DMS153 (cell line): ENCODE data around the gene SNX11.
"Not testable (repeated sequence)": the region's sequence is repeated elsewhere in the genome, so short reads cannot be mapped to it uniquely, and the experiment has no call there.

Experiments used
- DNase-seq: peaks from one replicate; lab custom pipeline; 2025; lab: John Stamatoyannopoulos, UW

The SNX11 gene, protein sequence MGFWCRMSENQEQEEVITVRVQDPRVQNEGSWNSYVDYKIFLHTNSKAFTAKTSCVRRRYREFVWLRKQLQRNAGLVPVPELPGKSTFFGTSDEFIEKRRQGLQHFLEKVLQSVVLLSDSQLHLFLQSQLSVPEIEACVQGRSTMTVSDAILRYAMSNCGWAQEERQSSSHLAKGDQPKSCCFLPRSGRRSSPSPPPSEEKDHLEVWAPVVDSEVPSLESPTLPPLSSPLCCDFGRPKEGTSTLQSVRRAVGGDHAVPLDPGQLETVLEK

DNA sequence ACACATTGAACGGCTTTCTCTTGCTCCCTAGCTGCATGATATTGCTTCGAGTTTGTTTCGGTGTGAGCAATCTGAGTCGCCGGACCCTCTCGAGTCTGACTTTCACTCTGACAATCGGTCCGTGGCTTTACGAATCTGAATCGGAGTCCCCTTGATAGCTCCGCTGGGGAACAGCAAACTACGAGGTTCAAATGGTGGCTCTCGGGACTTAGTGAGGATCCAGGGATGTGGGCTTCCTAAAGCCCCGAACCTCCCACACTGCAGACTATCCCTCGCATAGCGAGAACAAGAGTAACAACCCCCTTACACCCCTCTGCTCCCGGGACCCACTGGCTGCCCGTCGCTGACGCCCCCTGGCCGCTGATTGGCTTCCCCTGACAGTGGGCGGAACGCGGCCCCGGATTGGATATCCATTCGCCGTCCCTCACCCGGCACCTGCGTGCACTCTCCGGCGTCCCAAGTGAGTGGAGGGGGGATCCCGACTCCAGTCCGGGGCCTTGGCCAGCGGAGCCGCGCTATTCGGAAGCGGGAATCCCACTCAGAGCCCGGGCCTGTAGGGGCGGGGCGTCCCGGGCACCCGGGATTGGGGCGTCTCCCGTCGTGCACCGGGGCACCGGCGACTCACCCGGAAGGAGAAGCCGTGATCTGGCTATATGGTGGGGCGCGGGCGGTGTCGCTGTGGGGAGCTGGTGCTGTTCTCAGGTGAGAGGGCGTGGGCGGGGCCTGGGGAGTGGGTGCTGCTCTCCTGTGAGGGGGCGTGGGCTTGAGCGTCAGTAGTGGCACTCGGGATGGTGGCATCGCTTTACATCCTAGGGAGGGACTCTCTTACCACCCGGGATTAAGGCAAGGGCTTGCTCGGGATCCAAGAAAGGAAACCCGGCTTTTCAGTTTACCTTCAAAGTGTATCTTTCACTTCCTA is at the start of gene SNX11:
Gene SNX11 (plus strand): TSS at position 630 of the 919 bp plus-strand sequence. CDS start 4,278 bp downstream, outside the sequence.
- peak; percentile 87 for DNase-seq

DNA sequence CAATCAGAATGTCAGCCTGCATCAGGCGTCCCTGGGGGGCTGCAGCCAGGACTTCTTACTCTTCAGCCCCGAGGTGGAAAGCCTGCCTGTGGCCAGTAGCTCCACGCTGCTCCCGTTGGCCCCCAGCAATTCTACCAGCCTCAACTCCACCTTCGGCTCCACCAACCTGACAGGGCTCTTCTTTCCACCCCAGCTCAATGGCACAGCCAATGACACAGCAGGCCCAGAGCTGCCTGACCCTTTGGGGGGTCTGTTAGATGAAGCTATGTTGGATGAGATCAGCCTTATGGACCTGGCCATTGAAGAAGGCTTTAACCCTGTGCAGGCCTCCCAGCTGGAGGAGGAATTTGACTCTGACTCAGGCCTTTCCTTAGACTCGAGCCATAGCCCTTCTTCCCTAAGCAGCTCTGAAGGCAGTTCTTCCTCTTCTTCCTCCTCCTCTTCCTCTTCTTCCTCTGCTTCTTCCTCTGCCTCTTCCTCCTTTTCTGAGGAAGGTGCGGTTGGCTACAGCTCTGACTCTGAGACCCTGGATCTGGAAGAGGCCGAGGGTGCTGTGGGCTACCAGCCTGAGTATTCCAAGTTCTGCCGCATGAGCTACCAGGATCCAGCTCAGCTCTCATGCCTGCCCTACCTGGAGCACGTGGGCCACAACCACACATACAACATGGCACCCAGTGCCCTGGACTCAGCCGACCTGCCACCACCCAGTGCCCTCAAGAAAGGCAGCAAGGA is 49.0 kb upstream of the SNX11 start:
- DNase-seq, result no peak

DNA sequence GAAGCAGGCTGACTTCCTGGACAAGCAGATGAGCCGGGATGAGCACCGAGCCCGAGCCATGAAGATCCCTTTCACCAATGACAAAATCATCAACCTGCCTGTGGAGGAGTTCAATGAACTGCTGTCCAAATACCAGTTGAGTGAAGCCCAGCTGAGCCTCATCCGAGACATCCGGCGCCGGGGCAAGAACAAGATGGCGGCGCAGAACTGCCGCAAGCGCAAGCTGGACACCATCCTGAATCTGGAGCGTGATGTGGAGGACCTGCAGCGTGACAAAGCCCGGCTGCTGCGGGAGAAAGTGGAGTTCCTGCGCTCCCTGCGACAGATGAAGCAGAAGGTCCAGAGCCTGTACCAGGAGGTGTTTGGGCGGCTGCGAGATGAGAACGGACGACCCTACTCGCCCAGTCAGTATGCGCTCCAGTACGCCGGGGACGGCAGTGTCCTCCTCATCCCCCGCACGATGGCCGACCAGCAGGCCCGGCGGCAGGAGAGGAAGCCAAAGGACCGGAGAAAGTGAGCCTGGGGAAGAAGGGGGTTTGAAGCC is 48.4 kb upstream of the SNX11 start:
- DNase-seq, result no peak

DNA sequence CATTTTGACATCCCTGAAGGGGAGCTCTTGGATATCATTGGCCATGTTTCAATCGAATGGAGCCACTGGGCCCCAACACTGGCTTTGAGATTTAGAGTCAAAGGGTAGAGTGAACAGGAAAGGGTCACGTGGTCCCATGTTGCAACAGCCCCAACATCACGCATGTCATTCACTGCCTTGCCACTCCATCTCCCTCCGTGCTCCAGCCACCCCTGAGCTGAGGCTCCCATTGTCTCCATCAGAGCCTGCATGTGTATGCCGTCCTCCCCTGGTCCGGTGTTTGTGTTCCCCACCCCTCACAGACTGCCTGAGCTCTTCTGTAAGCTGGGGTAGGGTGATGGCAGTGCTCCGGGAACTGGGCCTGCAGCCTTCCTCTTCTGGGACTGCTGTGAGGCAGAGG is 47.3 kb upstream of the SNX11 start:
- no peak for DNase-seq

DNA sequence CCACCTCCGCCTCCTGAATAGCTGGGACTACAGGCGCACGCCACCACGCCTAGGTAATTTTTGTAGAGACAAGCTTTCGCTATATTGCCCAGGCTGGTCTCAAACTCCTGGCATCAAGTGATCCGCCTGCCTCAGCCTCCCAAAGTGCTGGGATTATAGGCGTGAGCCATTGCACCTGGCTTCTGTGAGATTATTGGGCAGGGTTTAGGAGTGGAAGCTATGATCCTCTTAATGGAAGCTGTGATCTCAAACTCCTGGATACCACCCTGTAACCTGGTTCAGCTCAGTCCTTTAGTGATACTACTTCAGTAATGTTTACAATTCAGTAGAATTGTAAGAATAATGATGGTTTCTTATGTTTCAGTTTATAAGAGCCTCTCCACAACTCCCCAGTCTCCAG is 45.3 kb upstream of the SNX11 start:
- no peak for DNase-seq

DNA sequence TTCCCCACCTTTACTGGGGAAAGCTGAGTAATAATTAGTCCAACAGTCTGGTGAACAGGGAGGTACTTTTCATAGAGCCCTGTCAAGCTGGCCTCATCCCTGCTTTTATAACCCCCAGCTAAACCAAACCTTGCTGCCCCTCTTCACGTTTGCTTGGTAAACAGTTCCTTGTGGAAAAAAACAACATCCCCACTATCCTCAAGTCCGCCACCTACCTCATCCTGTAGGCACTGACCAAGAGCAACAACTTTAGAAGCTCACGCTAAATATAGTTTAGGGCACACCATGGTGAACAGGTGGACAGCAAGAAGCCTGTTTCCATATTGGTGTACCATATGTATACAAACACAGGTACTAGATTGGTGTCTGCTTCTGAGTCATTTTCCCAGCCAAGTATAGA is 42.9 kb upstream of the SNX11 start:
- DNase-seq, result no peak

DNA sequence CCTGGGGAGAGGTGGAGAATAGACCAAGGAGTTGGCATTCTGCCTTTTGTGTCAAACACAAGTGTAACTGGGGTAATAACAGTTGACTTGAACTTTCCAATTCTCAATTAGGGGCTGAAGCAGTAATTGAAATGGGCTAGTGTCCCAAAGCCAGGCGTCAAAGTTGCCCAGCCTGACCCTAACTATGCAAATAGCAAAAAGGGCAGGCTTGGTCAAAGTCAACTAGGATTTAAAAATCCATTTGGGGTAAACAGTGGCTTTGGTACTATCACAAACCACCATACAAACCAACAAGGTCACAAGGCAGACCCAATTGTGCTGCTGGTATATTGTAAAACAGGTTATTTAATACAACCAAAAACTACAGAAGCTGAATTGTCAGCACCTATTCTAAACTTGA is 41.4 kb upstream of the SNX11 start:
- no peak for DNase-seq

DNA sequence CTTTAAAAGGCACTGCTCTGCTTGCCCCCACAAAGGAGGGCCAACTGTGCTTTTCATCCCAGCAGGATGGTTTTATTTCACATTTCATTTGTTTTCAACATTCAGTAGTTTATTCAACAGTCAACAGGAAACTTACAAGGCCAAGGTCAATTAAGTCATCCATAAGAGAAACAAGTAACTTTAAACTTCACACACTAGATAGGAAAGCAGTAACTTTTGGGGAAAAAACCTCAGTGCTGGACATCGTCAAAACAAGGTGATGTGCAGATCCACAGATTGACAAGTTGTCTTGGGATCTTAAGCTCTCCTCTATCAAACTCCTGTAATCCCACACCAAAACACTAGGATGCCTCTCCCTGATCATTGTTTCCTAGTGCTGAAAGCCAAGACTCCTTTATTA is 40.9 kb upstream of the SNX11 start:
- no peak for DNase-seq

DNA sequence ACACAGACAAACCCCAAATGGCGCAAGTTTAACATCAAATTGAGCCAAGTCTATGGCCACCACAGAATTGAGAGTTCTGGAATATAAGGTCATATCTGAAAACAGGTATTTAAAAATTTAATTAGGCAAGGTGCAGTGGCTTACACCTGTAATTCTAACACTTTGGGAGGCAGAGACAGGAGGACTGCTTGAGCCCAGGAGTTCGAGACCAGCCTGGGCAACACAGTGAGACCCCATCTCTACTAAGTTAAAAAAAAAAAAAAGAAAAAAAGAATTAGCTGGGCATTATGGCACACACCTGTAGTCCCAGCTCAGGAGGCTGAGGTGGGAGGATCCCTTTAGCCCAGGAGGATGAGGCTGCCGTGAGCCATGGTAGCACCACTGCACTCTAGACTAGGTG is 40.3 kb upstream of the SNX11 start:
- no peak for DNase-seq

DNA sequence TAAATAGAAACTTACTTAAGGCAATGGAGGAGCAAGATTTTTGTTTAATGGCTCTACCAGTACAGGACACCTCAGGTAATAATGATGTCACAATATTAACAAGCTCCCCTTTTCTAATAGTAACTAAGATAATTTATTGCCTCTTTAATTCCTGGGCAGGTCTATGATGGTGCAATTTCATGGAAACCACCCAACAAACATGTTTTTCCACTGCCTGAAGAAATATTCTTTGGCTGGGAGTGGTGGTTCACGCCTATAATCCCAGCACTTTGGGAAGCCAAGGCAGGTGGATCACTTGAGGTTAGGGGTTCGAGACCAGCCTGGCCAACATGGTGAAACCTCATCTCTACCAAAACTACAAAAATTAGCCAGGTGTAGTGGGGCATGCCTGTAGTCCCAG is 39.8 kb upstream of the SNX11 start:
- DNase-seq, result not testable (repeated sequence)

DNA sequence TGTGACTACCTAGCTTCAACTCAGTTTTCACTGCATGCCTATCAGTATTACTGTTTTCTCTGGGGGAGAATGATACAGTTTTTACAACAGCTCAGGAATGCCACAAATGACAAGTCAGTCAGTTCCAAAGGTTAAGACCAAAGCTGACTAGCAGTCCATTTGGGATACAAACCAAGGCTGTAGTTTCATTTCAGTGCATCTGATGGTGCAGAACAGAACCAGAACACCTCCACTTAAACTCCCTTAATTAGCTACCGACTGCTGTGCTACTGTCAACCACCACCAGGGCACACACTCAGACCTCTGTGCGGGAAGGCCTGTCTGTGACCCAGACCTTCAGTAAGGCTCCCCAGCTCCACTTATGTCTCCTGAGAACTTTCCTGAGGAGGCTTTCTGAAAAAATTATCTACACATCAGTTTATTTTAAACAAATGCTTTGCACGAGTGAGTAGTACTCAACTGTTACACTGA is 39.0 kb upstream of the SNX11 start:
- DNase-seq, result no peak

DNA sequence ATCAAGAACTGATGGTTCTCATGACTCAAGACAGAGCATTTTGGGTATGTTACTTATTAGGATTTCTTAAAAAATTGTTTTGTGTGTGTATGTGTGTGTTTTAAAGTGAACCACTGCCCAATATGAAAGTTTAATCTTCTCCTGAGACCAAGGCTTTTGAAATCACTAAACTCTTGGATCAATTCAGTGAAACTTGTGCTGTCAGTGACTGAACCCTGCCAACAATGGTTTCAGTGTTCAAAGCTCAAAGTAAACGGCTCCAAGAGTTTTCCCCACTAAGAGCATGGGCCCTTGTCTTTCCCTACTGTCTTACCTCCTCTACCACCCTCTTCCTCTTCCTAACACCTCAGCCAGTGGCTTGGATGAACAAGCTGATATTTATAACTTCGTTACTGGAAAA is 37.4 kb upstream of the SNX11 start:
- no peak for DNase-seq

DNA sequence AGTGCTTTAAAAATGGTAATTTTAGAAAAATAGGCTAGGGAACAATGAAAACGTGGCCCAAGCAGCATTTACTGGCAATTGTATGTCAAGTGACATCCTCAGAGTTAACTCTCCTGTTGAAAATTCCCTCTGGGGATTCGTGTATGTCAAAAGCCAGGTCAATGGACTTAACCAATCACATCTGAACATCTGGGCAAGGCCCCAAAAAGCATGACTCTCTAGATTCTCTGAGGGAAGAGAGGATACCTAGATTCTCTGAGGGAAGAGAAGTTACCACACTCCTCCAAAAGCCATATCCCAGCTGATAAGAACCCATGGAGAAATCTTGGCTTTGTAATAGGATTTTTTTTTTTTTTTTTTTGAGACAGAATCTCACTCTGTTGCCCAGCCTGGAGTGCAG is 35.9 kb upstream of the SNX11 start:
- no peak for DNase-seq

DNA sequence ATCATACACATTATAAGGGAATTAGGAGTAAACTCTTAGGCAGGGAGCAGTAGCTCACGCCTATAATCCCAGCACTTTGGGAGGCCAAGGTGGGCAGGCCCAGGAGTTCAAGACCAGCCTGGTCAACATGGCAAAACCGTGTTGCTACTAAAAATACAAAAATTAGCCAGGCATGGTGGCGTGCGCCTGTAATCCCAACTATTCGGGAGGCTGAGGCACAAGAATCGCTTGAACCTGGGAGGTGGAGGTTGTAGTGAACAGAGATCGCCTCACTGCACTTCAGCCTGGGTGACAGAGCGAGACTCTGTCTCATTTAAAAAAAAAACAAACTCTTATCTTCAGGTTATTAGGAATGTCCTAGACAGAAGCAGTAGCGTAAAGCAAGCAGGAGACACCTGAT is 34.8 kb upstream of the SNX11 start:
- not testable (repeated sequence) for DNase-seq

DNA sequence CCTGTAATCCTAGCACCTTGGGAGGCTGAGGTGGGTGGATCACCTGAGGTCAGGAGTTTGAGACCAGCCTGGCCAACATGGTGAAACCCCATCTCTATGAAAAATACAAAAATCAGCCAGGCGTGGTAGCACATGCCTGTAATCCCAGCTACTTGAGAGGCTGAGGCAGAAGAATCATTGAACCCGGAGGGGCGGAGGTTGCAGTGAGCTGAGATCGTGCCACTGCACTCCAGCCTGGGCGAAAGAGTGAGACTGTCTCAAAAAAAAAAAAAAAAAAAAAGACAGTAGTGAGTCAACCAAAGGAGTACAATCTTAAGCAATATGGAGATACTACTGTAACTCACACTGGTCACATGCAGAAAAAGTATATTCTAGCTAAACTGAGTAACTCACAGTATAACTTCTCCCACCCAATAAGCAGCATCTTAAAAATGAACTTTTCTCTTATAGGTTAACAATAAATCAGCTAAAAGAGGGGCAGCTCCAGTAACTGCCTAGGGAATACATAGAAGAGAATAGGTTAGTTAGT is 33.9 kb upstream of the SNX11 start:
- DNase-seq, result not testable (repeated sequence)

DNA sequence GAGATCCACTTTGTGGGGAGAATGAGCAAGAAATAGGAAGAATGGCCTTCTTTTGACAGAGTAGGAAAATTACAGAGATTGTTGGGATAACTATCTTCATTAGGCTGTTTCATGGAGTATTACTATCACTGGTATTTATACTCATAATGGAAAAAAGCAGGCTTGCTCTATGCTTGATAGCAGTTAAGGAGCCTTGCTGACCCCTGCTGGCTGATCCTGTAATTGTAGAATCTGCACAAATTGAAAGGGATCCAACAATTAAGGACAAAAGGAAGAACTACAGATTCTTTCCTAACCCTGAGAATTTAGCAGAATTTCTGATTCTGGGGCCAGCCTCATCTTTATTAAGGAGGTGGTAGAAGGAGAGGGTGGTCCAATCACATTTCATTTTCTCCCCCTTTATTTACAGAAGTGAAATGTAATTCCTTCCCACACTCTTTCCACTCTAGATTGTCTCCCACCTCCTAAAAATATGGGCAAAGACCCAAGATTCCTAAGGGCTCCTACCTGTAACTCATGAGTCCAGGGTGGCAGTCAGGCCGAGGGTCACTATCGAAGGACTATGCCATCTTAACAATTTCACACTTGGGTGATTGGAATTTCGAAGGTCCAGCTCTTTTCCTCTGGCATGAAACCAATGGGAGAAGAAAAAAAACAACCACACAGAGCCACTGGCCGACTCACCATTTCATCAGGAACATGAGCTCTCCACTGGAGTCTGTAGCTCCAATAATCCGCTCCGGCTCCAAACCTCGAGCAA is 33.1 kb upstream of the SNX11 start:
- peak; percentile 62 for DNase-seq

DNA sequence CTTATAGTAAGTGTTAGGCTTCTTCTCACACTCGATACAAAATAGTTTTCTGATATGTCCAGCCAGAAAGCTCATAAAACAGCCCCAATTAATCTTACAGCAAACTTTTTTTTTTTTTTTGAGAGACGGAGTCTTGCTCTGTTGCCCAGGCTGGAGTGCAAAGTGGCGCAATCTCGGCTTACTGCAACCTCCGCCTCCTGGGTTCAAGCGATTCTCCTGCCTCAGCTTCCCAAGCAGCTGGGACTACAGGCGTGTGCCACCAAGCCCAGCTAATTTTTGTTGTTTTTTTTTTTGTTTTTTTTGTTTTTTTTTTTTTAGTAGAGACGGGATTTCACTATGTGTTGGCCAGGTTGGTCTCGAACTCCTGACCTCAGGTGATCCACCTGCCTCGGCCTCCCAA is 30.4 kb upstream of the SNX11 start:
- not testable (repeated sequence) for DNase-seq

DNA sequence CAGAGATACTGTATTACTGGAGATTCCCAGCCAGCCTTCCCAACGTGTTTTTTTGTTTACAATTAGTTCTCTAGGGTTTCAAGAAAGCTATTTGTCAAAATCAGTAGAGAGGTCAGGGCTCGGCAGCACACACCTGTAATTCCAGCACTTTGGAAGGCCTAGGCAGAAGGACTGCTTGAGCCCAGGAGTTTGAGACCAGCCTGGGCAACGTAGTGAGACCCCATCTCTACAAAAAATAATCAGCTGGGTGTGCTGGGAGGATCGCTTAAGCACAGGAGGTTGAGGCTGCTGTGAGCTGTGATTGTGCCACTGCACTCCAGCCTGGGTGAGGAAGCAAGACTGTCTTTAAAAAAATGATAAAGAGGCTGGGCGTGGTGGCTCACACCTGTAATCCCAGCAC is 25.7 kb upstream of the SNX11 start:
- no peak for DNase-seq

DNA sequence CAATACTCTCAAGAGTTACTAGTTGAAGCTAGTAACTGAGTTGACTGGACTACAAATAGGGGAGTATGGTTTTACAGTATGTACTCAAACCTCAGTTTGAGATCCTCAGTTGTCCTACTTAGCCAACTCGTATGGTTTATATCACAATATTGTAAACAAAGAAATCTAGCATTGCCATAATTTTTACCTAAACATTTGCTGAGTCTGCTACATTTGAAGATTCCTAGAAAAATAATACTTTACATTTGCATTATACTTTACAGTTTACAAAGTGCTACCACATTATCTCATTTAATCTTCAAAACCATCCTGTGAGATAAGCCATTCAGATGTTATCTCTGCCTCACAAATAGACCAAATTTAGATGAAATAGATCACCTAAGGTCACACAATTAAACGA is 22.6 kb upstream of the SNX11 start:
- no peak for DNase-seq

DNA sequence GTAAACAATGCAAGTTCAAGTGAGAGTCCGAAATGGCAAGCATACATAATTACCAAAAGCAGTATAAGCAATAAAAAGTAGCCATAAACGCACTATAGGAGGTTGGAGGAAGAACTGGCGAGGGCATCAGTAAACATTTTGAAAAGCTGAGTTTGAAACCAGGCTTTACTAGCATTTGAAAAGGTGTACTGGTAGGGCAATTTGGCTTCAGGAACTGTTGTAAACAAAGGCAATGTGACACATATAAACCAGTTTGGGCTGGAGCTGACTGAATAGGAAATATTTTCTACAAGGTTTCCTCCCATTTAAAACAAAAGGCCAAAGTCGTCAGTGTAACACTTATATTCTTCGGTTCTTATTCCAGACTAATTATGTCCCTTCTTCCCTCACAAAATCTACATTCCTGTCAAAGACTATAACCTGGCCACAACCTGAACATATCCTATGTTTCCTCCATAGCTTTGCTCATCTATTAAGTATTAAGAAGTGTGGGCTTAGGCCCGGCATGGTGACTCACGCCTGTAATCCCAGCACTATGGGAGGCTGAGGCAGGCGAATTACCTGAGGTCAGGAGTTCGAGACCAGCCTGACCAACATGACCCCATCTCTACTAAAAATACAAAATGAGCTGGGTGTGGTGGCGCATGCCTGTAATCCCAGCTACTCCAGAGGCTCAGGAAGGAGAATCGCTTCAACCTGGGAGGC is 14.1 kb upstream of the SNX11 start:
- DNase-seq, result no peak

DNA sequence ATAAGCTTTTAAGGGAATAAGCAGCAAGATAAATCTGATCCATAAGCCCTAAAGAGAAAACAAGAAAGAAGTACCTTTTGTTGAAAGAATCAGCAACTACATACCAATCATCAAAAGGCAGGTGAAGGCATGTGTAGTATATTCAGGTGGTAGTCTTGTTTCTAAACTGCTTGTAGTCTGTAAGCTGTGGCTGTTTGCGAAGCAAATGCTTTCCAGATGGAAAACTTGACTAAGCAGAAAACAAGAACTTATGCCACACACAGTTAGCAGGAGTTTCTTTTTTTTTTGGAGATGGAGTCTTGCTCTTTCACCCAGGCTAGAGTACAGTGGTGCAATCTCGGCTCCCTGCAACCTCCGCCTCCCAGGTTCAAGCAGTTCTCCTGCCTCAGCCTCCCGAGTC is 12.0 kb upstream of the SNX11 start:
- DNase-seq, result no peak
